Measurements from ENCODE around the gene TMEM248. TPM values are rescaled to one million over a fixed set of nuclear protein-coding genes. Genes with fewer than 3 reads are reported as not detected.

TMEM248 gene
- total and polyA plus RNA-seq, 12 donors, result 16.6 to 161 (median 108) TPM

DNA sequence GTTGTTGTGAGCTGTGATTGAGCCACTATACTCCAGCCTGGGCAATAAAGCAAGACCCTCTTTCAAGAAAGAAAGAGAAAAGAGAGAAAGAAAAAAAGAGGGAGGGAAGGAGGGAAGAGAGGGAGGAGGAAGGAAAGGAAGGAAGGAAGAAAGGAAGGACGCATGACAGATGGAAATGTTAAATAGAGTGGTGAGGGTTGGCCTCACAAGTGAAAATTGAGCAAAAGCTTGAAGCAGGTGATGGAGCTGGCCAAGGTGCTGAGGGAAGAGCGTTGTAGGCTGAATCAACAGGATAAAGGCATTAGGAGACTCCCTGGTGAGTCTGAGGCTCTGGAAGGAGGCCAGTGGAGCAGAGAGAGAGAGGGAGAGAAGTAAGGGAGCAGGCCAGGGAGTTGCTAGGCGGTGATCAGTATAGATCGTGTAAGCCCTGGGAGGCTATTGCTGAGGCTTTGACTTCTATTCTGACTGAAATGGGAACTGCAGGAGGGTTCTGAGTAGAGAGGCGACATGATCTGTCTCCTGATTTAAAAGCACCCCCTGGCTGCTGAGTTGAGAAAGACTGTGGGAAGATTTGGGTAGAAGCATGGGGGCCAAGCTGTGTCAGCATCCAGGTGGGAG is 26.5 kb upstream of the TMEM248 start:
- no peak overlapping the region for H3K27ac ChIP-seq
- WGBS, 4 donors, result 76 to 82% (median 77%) methylated on average over 5 of the region's 5 CpGs
- intact Hi-C loops (cut with DNase I), result no loop called here
- H3K4me3 ChIP-seq, result no peak overlapping the region
- no peaks in the 10 kb centered on the region for H3K27me3 ChIP-seq
- H3K4me1 ChIP-seq (replicated peaks in 1 of 2), result no peaks in the 10 kb centered on the region
- H3K36me3 ChIP-seq (replicated peaks in 1 of 2), result no peaks in the 10 kb centered on the region
- TF ChIP-seq CTCF (IDR thresholded peaks at IDR 0.05) (peak in 3 of 6 experiments; percentile 24 to 36 (median 26)), POLR2A (IDR thresholded peaks at IDR 0.05) (no peak)
- DNase-seq, result peak in 3 of 7 donors; percentile 21 to 27 (median 24)
- no peaks in the 10 kb centered on the region for H3K9me3 ChIP-seq (replicated peaks in 1 of 3)

DNA sequence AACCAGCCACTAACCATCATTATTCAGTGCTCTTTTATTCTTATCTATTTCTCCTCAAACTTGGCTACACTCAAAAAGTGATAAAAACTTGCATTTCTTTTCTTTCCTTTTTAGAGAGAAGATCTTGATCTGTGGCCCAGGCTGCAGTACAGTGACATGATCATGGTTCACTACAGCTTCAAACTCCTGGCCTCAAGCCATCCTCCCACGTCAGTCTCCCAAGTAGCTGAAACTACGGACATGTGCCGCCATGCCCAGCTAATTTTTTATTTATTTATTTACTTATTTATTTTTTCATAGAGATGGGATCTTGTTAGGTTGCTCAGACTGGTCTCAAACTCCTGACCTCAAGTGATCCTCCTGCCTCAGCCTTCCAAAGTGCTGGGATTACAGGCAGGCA is 24.6 kb upstream of the TMEM248 start:
- WGBS, 4 donors, result 82 to 90% (median 86%) methylated on average over 3 of the region's 3 CpGs
- H3K27ac ChIP-seq, result no peak overlapping the region
- no peaks in the 10 kb centered on the region for H3K4me1 ChIP-seq (replicated peaks in 1 of 2)
- no peaks in the 10 kb centered on the region for H3K9me3 ChIP-seq (replicated peaks in 1 of 3)
- intact Hi-C loops (cut with DNase I), result no loop called here
- H3K36me3 ChIP-seq (replicated peaks in 1 of 2), result no peaks in the 10 kb centered on the region
- DNase-seq, result no peak
- TF ChIP-seq POLR2A (IDR thresholded peaks at IDR 0.05) (no peak), CTCF (IDR thresholded peaks at IDR 0.05) (no peak)
- H3K4me3 ChIP-seq, result no peak overlapping the region
- H3K27me3 ChIP-seq, result no peaks in the 10 kb centered on the region

DNA sequence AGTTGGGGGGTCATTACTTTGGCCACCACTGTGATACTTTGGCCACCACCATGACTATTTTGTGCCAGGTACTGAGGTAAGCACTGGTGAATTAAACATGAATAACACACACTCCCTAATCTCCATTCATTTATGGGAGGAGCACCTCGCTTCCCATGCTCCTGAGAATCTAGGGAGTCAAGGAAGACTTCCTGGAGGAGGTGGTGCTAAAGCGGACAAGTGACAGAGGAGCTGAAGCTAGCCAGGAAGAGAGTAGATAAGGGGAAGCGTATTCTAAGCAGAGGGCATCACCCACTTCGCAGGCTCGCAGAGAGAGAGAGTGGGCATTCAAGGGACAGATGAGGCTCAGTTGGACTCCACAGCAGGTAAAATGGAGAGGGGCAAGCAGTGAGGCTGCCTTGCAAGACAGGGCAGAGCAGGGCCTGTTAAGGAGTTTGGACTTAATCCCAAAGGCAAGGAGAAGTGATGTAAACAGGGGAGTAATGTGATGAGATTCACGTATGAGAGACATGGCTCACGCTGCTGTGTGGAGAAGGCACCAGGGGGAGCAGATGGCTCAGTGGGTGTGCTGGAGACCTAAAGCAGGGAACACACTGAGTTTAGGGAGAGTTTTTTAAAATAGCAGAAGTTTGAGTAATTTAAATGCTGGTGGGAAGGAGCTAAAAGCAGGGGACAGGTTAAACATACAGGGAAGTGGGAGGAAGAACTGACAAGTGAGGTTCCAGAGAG is 21.3 kb upstream of the TMEM248 start:
- Histone ChIP-seq H3K27ac (no peak overlapping the region), H3K9me3 (replicated peaks in 1 of 3) (no peaks in the 10 kb centered on the region), H3K4me1 (replicated peaks in 1 of 2) (no peaks in the 10 kb centered on the region), H3K4me3 (no peak overlapping the region), H3K36me3 (replicated peaks in 1 of 2) (no peaks in the 10 kb centered on the region), H3K27me3 (no peaks in the 10 kb centered on the region)
- TF ChIP-seq CTCF (IDR thresholded peaks at IDR 0.05) (no peak), POLR2A (IDR thresholded peaks at IDR 0.05) (no peak)
- intact Hi-C loops (cut with DNase I), result no loop called here
- no peak for DNase-seq
- 86 to 92% (median 91%) methylated on average over 7 of the region's 7 CpGs for WGBS, 4 donors

DNA sequence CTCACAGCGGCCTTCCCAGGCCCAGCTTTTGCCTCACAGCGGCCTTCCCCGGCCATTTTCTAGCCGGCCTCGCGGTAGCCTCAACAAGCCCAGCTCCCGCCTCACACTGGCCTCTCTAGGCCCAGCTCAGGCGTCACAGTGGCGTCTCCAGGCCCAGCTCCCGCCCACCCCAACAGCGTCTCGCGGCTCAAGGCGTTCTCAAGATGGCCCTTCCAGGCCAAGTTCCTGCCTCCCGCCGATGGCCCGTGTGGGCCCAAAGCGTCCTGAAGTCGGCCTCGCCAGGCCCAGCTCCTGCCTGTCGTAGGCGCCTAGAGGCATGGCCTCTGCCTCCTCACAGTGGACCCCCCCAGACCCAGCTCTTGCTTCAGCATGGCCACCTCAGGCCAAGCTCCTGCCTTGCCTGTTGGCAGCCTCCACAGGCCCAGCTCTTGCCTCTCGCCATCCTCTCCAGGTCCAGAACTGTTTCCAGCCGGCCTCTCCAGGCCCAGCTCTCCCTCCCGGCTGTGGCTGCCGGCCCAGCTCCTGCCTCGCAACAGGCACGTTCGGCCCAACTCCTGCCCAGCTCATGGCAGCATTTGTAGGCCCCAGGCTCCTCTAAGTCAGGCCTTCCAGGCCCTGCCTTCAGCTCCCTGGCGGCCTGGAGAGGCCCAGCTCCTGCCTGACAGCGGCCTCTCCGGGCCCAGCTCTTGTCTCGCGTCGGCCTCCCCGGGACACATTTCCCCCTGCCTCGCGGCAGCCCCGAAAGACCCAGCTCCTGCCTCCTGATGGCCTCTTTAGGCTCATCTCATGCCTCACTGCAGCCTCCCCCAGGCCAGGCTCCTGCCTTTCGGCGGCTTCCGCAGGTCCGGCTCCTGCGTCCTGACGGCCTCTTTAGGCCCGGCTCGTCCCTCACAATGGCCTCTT is 18.8 kb upstream of the TMEM248 start:
- TF ChIP-seq POLR2A (IDR thresholded peaks at IDR 0.05) (no peak), CTCF (IDR thresholded peaks at IDR 0.05) (no peak)
- intact Hi-C loops (cut with DNase I), result no loop called here
- Histone ChIP-seq H3K4me1 (replicated peaks in 1 of 2) (no peaks in the 10 kb centered on the region), H3K4me3 (no peak overlapping the region), H3K36me3 (replicated peaks in 1 of 2) (no peaks in the 10 kb centered on the region), H3K27me3 (no peaks in the 10 kb centered on the region), H3K27ac (no peak overlapping the region), H3K9me3 (replicated peaks in 1 of 3) (no peaks in the 10 kb centered on the region)
- DNase-seq, result no peak
- WGBS, 4 donors, result 96 to 98% (median 96%) methylated on average over 33 to 47 of the region's 47 CpGs

All from adrenal gland (tissue), 12 donors.